Activated B cell treated with CpG ODN at 0.5 μM for 24 hours (primary cell): ENCODE data around the gene CDK15. TPM values are rescaled to one million over a fixed set of nuclear protein-coding genes. Genes with fewer than 3 reads are reported as not detected.

Source experiments
- ATAC-seq: fragments of 200-7000 bp; cut with Tn5 transposase; one replicate; pipeline ENCODE4 v1.10.0; 2021; ENCODE audit warnings: low read depth, mild to moderate bottlenecking, moderate library complexity
- CTCF ChIA-PET: fragments of 350-600 bp; sonication (Branson Sonifier 250); formaldehyde crosslinking; loops from one replicate; lab custom pipeline; 2021; ENCODE audit warnings: antibody characterized with exemption; lab: Charles Lee
- POLR2A ChIA-PET: fragments of 350-600 bp; sonication (Branson Sonifier 250); formaldehyde crosslinking; loops from one replicate; lab custom pipeline; 2021; ENCODE audit warnings: antibody characterized with exemption; lab: Charles Lee
- DNase-seq: peaks from one replicate; pipeline ENCODE4 v3.0.0; 2022
- H3K27ac Mint-ChIP-seq: one replicate; pipeline ENCODE4 v1.8.0; 2020; ENCODE audit warnings: mixed read lengths
- H3K27me3 Mint-ChIP-seq: one replicate; pipeline ENCODE4 v1.8.0; 2021; ENCODE audit warnings: mixed read lengths
- H3K36me3 Mint-ChIP-seq: one replicate; pipeline ENCODE4 v1.8.0; 2021; ENCODE audit warnings: low read depth, mixed read lengths
- H3K4me1 Mint-ChIP-seq: one replicate; pipeline ENCODE4 v1.8.0; 2021; ENCODE audit warnings: mixed read lengths
- H3K4me3 Mint-ChIP-seq: one replicate; pipeline ENCODE4 v1.8.0; 2020; ENCODE audit warnings: mild to moderate bottlenecking, mixed read lengths
- H3K9me3 Mint-ChIP-seq: one replicate; pipeline ENCODE4 v1.8.0; 2020; ENCODE audit warnings: mixed read lengths
- CTCF ChIP-seq: fragments of 200-600 bp; IDR thresholded peaks from one replicate; pipeline ENCODE4 v1.8.0; 2022; ENCODE audit warnings: antibody characterized with exemption, mild to moderate bottlenecking
- intact Hi-C: fragments of 100-400 bp; cut with micrococcal nuclease; formaldehyde crosslinking; loops from one replicate; pipeline ENCODE4 v1.15.1; 2024
- total RNA-seq: library from RNA; stranded (reverse); gene quantifications from 2 replicates; pipeline ENCODE4 v1.2.3, GENCODE V29; 2022

CDK15 gene
- total RNA-seq, 1 donor from 2014 or later = not detected

- Mint-ChIP-seq H3K27ac (no peak overlapping the region), H3K4me1 (no peaks in the 10 kb centered on the region), H3K36me3 (no peaks in the 10 kb centered on the region), H3K9me3 (no peaks in the 10 kb centered on the region), H3K4me3 (no peak overlapping the region), H3K27me3 (peaks cover 15% of the 10 kb centered on the region)
- ATAC-seq = no peak
- CTCF ChIA-PET = no interaction called here
- intact Hi-C loops = no loop called here
- no peak for TF ChIP-seq CTCF
- no peak for DNase-seq
- POLR2A ChIA-PET = no interaction called here
Observed at GRCh38 chr2:201793631-201794030, 12.7 kb upstream of the CDK15 start.

DNA sequence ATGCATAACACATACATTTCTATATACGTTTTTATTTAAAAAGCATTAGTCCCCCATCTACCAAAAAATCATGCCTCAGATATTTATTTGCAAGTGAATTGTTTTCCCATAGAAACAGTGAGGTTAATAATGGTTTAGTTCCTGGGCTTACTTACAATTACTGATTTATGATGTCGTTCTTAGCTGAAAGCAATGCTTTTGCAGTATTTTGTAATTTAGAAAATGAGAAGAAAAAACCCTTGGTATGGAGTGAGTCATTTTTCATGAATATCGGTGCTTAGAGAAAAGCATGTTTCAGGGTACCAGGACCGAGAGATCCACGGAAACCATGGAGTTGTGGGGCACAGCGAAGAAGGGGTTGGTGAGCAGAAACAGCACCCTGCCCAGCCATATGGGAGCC, 12.0 kb upstream of the CDK15 start:
- ATAC-seq (no peak), DNase-seq (no peak)
- Mint-ChIP-seq H3K27ac (no peak overlapping the region), H3K27me3 (peaks cover 15% of the 10 kb centered on the region), H3K9me3 (no peaks in the 10 kb centered on the region), H3K4me1 (no peaks in the 10 kb centered on the region), H3K36me3 (no peaks in the 10 kb centered on the region), H3K4me3 (no peak overlapping the region)
- no peak for TF ChIP-seq CTCF
- intact Hi-C loops = no loop called here
- ChIA-PET POLR2A (no interaction called here), CTCF (no interaction called here)

GRCh38 chr2:201795607-201796477, 10.5 kb upstream of the CDK15 start:
- Mint-ChIP-seq H3K4me1 (no peaks in the 10 kb centered on the region), H3K36me3 (no peaks in the 10 kb centered on the region), H3K4me3 (no peak overlapping the region), H3K27me3 (peaks cover 10% of the 10 kb centered on the region), H3K9me3 (no peaks in the 10 kb centered on the region), H3K27ac (no peak overlapping the region)
- intact Hi-C loops = loop anchor here (1.0 kb wide), 1 partner anchor 382 kb away; no protein-coding TSS in a partner anchor
- no peak for ATAC-seq
- POLR2A ChIA-PET = no interaction called here
- CTCF ChIA-PET = no interaction called here
- no peak for TF ChIP-seq CTCF
- DNase-seq = no peak

DNA sequence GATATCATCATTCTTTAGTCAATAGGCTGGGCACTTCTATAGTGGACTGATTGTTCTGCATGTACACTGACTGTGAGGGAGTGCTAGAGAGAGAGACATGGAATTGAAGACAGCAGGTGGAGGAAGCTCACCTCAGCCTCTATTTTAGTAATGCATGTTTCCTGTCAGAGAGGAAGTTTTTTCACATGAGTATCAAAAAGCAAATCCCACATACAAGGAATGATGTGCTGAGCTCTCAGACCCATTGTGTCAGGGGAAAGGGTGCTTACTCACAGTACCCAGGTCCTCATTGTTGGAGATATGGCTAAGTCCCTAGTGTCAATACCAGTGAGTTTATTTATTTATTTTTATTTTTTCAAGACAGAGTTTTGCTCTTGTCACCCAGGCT, 9.9 kb upstream of the CDK15 start:
- no peaks in the 10 kb centered on the region for H3K36me3 Mint-ChIP-seq
- H3K27me3 Mint-ChIP-seq = peaks cover 10% of the 10 kb centered on the region
- no peak for ATAC-seq
- ChIA-PET POLR2A (no interaction called here), CTCF (no interaction called here)
- H3K4me3 Mint-ChIP-seq = no peak overlapping the region
- no peaks in the 10 kb centered on the region for H3K4me1 Mint-ChIP-seq
- H3K27ac Mint-ChIP-seq = no peak overlapping the region
- no peak for DNase-seq
- no peaks in the 10 kb centered on the region for H3K9me3 Mint-ChIP-seq
- no peak for TF ChIP-seq CTCF
- intact Hi-C loops = loop anchor here (1.0 kb wide), 1 partner anchor 382 kb away; no protein-coding TSS in a partner anchor

GRCh38 chr2:201797175-201797840, 9.0 kb upstream of the CDK15 start:
- ChIA-PET CTCF (no interaction called here), POLR2A (no interaction called here)
- Mint-ChIP-seq H3K27me3 (peaks cover 10% of the 10 kb centered on the region), H3K4me3 (no peak overlapping the region), H3K9me3 (no peaks in the 10 kb centered on the region), H3K36me3 (no peaks in the 10 kb centered on the region), H3K27ac (no peak overlapping the region), H3K4me1 (no peaks in the 10 kb centered on the region)
- DNase-seq (no peak), ATAC-seq (no peak)
- intact Hi-C loops = no loop called here
- TF ChIP-seq CTCF = no peak
